ENCODE data around the gene RYR2.

- no peak for TF ChIP-seq CTCF (IDR thresholded peaks at IDR 0.05)
- TF ChIP-seq POLR2A (IDR thresholded peaks at IDR 0.05), result no peak
- no peak for TF ChIP-seq POLR2AphosphoS5 (IDR thresholded peaks at IDR 0.05)
- TF ChIP-seq EP300 (IDR thresholded peaks at IDR 0.05; ENCODE audit: low read depth), result no peak
Measured at GRCh38 chr1:237341391-237341790, 299.4 kb downstream of the RYR2 start.
